Fibroblast of skin of right quadriceps (primary cell): ENCODE measurements around the gene CYP8B1.
"Not testable (repeated sequence)": the region's sequence is repeated elsewhere in the genome, so short reads cannot be mapped to it uniquely, and the experiment has no call there.

ENCODE experiments used
- DNase-seq: peaks from one replicate; pipeline ENCODE4 v3.0.0-alpha.2; 2013

Gene CYP8B1

GRCh38 chr3:42883251-42883930 lies 7.7 kb upstream of the CYP8B1 start:
- DNase-seq, result not testable (repeated sequence)

GRCh38 chr3:42880601-42881451 lies 5.1 kb upstream of the CYP8B1 start:
- peak; percentile 80 for DNase-seq

GRCh38 chr3:42880183-42880582 lies 4.5 kb upstream of the CYP8B1 start:
- DNase-seq, result no peak

- no peak for DNase-seq
These were observed 2.2 kb upstream of the CYP8B1 start for GRCh38 chr3:42877881-42878280.

- no peak for DNase-seq
These were observed 1.5 kb upstream of the CYP8B1 start for GRCh38 chr3:42876940-42877720.

GRCh38 chr3:42876401-42876800 lies 722 bp upstream of the CYP8B1 start:
- no peak for DNase-seq

- no peak for DNase-seq
These were observed 930 bp downstream of the CYP8B1 start for GRCh38 chr3:42874749-42875148.

GRCh38 chr3:42873221-42873982 lies 2.3 kb downstream of the CYP8B1 start:
- DNase-seq, result no peak

GRCh38 chr3:42872718-42873117 lies 3.0 kb downstream of the CYP8B1 start:
- no peak for DNase-seq

GRCh38 chr3:42871592-42872196 lies 4.0 kb downstream of the CYP8B1 start:
- no peak for DNase-seq

GRCh38 chr3:42868841-42869240 lies 6.8 kb downstream of the CYP8B1 start:
- no peak for DNase-seq

- no peak for DNase-seq
These were observed 8.5 kb downstream of the CYP8B1 start for GRCh38 chr3:42867138-42867537.

- no peak for DNase-seq
These were observed 10.4 kb downstream of the CYP8B1 start for GRCh38 chr3:42865256-42865655.

- no peak for DNase-seq
These were observed 11.2 kb downstream of the CYP8B1 start for GRCh38 chr3:42864321-42864950.

- DNase-seq, result no peak
These were observed 19.1 kb downstream of the CYP8B1 start for GRCh38 chr3:42856544-42856943.

GRCh38 chr3:42855547-42856380 lies 19.9 kb downstream of the CYP8B1 start:
- no peak for DNase-seq

GRCh38 chr3:42855219-42855546 lies 20.5 kb downstream of the CYP8B1 start:
- DNase-seq, result no peak

- DNase-seq, result no peak
These were observed 21.9 kb downstream of the CYP8B1 start for GRCh38 chr3:42853739-42854302.

GRCh38 chr3:42853056-42853455 lies 22.6 kb downstream of the CYP8B1 start:
- no peak for DNase-seq

GRCh38 chr3:42852441-42852840 lies 23.2 kb downstream of the CYP8B1 start:
- DNase-seq, result no peak
